Vagina (tissue), 2 donors: ENCODE measurements around the gene CAMKMT.

ENCODE experiments used
- CTCF ChIP-seq, 3 experiments: fragments of 450-650 bp in 2 of 3; fragments of 200-600 bp in 1 of 3; sonication (generic) in 1 of 3; IDR thresholded peaks; one replicate each; pipeline ENCODE4 v1.5.1; 2017 to 2019; ENCODE audit warnings: antibody characterized with exemption in 3 of 3, mild to moderate bottlenecking in 2 of 3, moderate library complexity in 2 of 3
- POLR2A ChIP-seq, 2 donors: fragments of 450-650 bp; IDR thresholded peaks; one replicate each; pipeline ENCODE4 v1.6.1; 2017; ENCODE audit warnings: antibody characterized with exemption in 2 of 2, mild to moderate bottlenecking in 2 of 2, moderate library complexity in 2 of 2
- POLR2AphosphoS5 ChIP-seq, 2 donors: sonication (generic); formaldehyde crosslinking; IDR thresholded peaks; one replicate each; pipeline ENCODE4 v1.9.0; 2017; ENCODE audit warnings: antibody characterized with exemption in 2 of 2, mild to moderate bottlenecking in 2 of 2, low read depth in 1 of 2; ENCODE audit not compliant: insufficient read depth in 1 of 2

- TF ChIP-seq CTCF (IDR thresholded peaks at IDR 0.05): no peak
- no peak for TF ChIP-seq POLR2AphosphoS5 (IDR thresholded peaks at IDR 0.05; ENCODE audit: insufficient read depth in 1 of 2, low read depth in 1 of 2)
- TF ChIP-seq POLR2A (IDR thresholded peaks at IDR 0.05): no peak
Observed at GRCh38 chr2:44532031-44532430, 170.3 kb downstream of the CAMKMT start.
